Measurements from ENCODE around the gene GNAT1. TPM values are rescaled to one million over a fixed set of nuclear protein-coding genes. Genes with fewer than 3 reads are reported as not detected.
A peak's percentile ranks its signal among the peaks of the same experiment; 100 is the strongest.
"Not testable (repeated sequence)": the region's sequence is repeated elsewhere in the genome, so short reads cannot be mapped to it uniquely, and the experiment has no call there.

The GNAT1 gene
- total RNA-seq, 2 donors from 2014 or later = not detected

DNA sequence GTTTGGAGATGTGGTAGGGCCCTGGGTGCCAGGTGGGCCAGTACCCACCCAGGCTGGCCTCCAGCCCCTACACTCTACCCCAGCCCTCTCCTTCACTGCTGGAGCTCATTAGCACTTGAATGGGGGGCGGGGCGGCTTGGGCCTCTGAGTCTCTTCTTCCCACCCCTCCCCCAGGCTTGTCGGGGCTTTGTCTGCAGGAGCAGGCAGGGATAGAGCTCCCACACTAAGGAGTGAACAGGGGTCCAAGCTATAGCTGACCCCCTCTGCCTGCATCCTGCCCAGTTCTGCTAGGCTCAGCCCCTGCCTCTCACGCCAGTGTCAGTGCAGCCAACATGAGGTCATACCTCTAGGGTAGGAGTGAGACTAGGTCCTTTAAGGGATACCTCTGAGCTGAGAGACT lies 49.8 kb downstream of the GNAT1 start:
- no peak overlapping the region for H3K4me3 ChIP-seq
- DNase-seq (ENCODE audit: low spot score) = no peak
- H3K27me3 ChIP-seq = no peaks in the 10 kb centered on the region
- H3K36me3 ChIP-seq = peaks cover 13% of the 10 kb centered on the region
- H3K4me1 ChIP-seq = peaks cover 0 to 91% of the 10 kb centered on the region in 2 donors
- no peak for TF ChIP-seq CTCF (IDR thresholded peaks at IDR 0.05)
- H3K27ac ChIP-seq = peak overlapping the region; percentile 94 to 95
- no peaks in the 10 kb centered on the region for H3K9me3 ChIP-seq

GRCh38 chr3:50241713-50242380 lies 50.4 kb downstream of the GNAT1 start:
- TF ChIP-seq CTCF (IDR thresholded peaks at IDR 0.05) = no peak
- Histone ChIP-seq H3K27me3 (no peaks in the 10 kb centered on the region), H3K9me3 (no peaks in the 10 kb centered on the region), H3K36me3 (peaks cover 13% of the 10 kb centered on the region), H3K4me3 (peak overlapping the region in 1 of 2 donors; percentile 1), H3K4me1 (peaks cover 0 to 95% of the 10 kb centered on the region in 2 donors), H3K27ac (peak overlapping the region; percentile 94 to 95)
- DNase-seq (ENCODE audit: low spot score) = no peak

DNA sequence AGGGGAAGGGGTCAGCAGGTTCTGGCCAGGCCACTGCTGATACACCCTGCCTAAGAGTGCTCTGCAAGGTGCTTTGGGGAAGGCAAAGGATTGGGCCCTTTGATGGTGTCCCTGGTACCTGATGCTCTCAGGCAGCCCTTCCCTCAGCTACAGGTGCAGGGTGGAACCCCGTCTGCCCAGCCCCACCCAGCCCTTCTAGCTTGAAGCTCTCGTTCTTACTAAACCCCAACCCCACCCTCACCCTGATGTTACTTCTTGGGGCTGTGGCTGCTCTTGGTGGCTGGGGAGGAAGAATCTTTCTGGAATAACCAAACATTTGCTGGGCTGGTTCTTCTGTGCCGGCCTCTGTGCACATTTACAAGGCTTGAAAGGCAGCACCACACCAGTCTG lies 51.0 kb downstream of the GNAT1 start:
- H3K27ac ChIP-seq = peak overlapping the region; percentile 94 to 95
- no peak for TF ChIP-seq CTCF (IDR thresholded peaks at IDR 0.05)
- peak overlapping the region in 1 of 2 donors; percentile 1 for H3K4me3 ChIP-seq

GRCh38 chr3:50242851-50243542 lies 51.6 kb downstream of the GNAT1 start:
- peak; percentile 80 for DNase-seq (ENCODE audit: low spot score)
- no peak for TF ChIP-seq CTCF (IDR thresholded peaks at IDR 0.05)
- no peaks in the 10 kb centered on the region for H3K27me3 ChIP-seq
- peak overlapping the region; percentile 94 to 95 for H3K27ac ChIP-seq
- no peaks in the 10 kb centered on the region for H3K9me3 ChIP-seq
- peaks cover 0 to 98% of the 10 kb centered on the region in 2 donors for H3K4me1 ChIP-seq
- H3K4me3 ChIP-seq = peak overlapping the region in 1 of 2 donors; percentile 4
- H3K36me3 ChIP-seq = peaks cover 20% of the 10 kb centered on the region

More for the DNA sequence above, 51.0 kb downstream of the GNAT1 start:
- Histone ChIP-seq H3K4me1 (peaks cover 0 to 95% of the 10 kb centered on the region in 2 donors), H3K36me3 (peaks cover 18% of the 10 kb centered on the region), H3K27me3 (no peaks in the 10 kb centered on the region), H3K9me3 (no peaks in the 10 kb centered on the region)
- no peak for DNase-seq (ENCODE audit: low spot score)

- H3K27ac ChIP-seq = peak overlapping the region; percentile 94 to 95
- peaks cover 20% of the 10 kb centered on the region for H3K36me3 ChIP-seq
- no peak for DNase-seq (ENCODE audit: low spot score)
- H3K4me3 ChIP-seq = no peak overlapping the region
- H3K27me3 ChIP-seq = no peaks in the 10 kb centered on the region
- H3K9me3 ChIP-seq = no peaks in the 10 kb centered on the region
- TF ChIP-seq CTCF (IDR thresholded peaks at IDR 0.05) = no peak
- peaks cover 0 to 98% of the 10 kb centered on the region in 2 donors for H3K4me1 ChIP-seq
Measured at GRCh38 chr3:50243543-50243895, 52.1 kb downstream of the GNAT1 start.

- not testable (repeated sequence) for H3K27me3 ChIP-seq; DNase-seq (ENCODE audit: low spot score); H3K4me3 ChIP-seq; H3K9me3 ChIP-seq
- H3K27ac ChIP-seq = peak overlapping the region; percentile 94 to 95
- peaks cover 0 to 98% of the 10 kb centered on the region in 2 donors for H3K4me1 ChIP-seq
- H3K36me3 ChIP-seq = peaks cover 13% of the 10 kb centered on the region
Measured at GRCh38 chr3:50244813-50245212, 53.4 kb downstream of the GNAT1 start.
